Fibroblast of skin of abdomen (primary cell): Measurements from ENCODE around the gene ZDHHC4.

ENCODE experiments used
- DNase-seq: peaks from one replicate; pipeline ENCODE4 v3.0.0-alpha.2; 2013

ZDHHC4 gene

GRCh38 chr7:6636741-6637543, 59.7 kb downstream of the ZDHHC4 start, which contains the start of gene ZNF316:
Gene ZNF316, plus strand, starts transcription at chr7:6637318. Its CDS starts 5,092 bp downstream, at chr7:6642410.
- DNase-seq, result peak; percentile 50

DNA sequence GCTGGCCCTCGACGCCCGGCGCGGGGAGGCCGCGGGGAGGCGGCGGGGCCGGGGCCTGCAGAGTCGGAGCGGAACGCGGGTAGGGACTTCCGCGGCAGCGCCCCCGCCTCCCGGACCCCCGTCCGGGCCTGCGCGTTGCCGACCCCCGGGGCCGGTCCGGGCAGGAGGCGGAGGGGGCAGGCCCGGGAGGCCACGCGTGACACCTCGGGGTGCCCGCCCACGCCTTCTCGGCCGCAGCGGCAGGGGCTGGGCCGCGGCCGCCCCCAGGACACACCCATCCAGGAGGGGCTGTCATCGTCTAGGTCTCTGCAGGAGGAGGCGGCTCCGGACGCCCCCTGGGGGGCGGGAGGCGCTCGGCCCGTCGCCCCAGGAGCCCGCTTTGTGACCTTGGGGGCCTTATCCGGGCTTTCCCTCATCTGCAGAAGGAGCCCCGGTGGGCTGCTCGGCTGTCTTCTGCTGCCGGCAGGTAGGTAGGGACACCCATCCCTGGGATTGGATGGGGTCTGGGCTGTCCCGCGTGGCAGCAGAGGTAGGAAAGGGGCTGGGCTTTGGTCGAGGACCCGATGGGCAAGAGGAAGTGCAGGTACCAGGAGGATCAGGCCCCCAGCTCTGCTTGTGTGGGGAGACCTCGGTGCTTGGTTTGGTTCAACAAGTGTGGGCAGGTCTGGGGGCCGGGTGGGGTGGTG, 60.4 kb downstream of the ZDHHC4 start:
- no peak for DNase-seq
